GM10266 (cell line): ENCODE results near the gene ISLR2.

Experiments used
- DNase-seq: peaks from one replicate; pipeline ENCODE4 v3.0.0; 2012; ENCODE audit errors: extremely low spot score
- TF ChIP-seq, protein P1 (sequence below): IDR thresholded peaks from 2 replicates; pipeline ENCODE4 v1.5.1; 2012; ENCODE audit warnings: mild to moderate bottlenecking, low read depth; ENCODE audit not compliant: control insufficient read depth, insufficient read depth; ENCODE audit errors: missing control alignments

Gene ISLR2

DNA sequence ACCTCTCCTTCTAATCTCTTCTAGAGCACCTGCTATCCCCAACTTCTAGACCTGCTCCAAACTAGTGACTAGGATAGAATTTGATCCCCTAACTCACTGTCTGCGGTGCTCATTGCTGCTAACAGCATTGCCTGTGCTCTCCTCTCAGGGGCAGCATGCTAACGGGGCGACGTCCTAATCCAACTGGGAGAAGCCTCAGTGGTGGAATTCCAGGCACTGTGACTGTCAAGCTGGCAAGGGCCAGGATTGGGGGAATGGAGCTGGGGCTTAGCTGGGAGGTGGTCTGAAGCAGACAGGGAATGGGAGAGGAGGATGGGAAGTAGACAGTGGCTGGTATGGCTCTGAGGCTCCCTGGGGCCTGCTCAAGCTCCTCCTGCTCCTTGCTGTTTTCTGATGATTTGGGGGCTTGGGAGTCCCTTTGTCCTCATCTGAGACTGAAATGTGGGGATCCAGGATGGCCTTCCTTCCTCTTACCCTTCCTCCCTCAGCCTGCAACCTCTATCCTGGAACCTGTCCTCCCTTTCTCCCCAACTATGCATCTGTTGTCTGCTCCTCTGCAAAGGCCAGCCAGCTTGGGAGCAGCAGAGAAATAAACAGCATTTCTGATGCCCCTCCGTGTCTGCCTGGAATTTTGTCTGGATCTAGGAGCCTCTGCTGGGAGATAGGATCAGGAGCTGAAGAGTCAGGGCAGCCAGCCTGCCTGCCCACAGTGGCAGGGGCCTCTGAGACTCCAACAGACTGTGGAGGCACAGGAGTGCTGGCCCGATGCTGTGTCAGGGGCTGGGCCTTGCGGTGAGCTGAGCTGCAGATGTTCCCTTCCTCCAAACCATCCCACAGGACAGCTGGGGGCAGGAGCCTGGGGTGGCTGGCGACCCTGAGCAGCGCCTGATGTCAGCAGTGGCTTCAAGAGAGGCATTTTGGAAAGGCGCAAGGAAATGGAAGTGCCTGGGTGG, 46.2 kb downstream of the ISLR2 start:
- DNase-seq, result no peak

DNA sequence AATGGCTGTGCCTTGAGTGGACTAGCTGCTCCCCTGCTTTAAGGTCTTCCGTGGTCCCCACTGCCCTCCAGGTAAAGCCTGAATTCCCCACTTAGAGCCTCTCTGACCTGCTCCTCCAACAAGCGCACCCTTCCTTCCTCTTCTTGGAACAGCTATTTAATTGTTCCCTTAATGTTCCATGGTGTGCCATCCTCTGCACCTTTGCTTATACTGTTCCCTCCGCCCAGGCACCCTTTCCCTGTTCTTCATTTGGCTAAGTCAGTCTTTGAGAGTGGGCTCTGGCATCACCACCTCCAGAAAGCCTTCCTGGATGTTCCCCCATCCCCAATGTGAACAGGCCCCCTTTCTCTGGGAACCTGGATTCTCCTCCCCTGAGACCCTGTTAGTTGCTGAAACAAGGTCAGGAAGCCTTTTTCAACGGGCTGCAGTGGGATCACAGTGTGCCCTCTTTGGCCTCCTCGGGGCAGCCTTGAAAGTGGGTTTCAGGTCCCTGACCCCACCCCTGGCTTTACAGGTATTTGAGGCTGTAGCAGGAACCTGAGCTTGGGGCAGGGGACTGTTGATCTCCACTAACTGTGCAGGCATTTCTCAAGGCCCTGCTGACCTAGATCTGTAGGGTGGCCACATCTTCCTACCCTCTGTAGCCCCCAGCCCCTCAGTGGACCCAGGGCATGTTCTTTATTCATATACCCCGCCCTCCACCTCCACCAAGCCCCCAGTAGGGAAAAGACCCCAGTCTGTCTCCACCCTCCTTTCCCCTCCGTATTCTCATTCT, 48.1 kb downstream of the ISLR2 start:
- DNase-seq, result no peak
- TF ChIP-seq, protein P1, sequence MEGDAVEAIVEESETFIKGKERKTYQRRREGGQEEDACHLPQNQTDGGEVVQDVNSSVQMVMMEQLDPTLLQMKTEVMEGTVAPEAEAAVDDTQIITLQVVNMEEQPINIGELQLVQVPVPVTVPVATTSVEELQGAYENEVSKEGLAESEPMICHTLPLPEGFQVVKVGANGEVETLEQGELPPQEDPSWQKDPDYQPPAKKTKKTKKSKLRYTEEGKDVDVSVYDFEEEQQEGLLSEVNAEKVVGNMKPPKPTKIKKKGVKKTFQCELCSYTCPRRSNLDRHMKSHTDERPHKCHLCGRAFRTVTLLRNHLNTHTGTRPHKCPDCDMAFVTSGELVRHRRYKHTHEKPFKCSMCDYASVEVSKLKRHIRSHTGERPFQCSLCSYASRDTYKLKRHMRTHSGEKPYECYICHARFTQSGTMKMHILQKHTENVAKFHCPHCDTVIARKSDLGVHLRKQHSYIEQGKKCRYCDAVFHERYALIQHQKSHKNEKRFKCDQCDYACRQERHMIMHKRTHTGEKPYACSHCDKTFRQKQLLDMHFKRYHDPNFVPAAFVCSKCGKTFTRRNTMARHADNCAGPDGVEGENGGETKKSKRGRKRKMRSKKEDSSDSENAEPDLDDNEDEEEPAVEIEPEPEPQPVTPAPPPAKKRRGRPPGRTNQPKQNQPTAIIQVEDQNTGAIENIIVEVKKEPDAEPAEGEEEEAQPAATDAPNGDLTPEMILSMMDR, result no peak

More for the DNA sequence above, 46.2 kb downstream of the ISLR2 start:
- TF ChIP-seq, protein P1, result no peak

DNA sequence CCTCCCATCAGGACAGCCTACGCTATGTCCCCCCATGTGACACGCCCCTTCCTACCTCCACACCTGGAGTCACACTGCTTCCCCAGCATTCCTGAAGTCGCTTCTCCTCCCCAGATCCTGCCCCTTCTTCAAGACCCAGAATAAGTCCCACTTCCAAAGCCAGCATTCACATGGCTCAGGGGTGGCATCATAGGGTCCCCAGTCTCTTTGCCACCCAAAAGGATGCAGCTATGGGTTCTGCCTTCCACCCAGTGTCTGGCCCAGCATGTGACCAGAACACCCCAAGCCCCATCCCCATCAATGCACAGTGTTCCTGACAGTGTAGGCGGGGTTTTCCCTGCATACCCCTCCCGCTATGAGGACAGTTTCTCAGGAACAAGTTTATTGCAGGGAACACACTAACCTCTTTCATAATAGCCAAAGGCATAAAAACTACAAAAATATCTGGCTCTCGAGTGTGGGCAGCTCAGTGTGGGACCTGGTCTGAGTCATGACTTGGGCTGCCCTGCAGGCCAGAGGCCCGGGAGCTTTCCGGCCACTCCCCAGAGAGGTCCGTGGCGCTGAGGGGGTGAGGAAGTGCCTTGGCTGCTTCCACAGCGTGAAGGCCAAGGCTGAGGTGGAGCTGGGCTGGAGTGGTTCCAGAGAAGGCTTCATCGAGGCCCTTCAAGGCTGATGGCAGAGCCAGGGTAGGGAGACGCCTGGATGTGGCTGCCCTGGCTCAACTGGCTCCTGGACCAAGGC, 48.9 kb downstream of the ISLR2 start:
- no peak for DNase-seq
- TF ChIP-seq, protein P1, result no peak

DNA sequence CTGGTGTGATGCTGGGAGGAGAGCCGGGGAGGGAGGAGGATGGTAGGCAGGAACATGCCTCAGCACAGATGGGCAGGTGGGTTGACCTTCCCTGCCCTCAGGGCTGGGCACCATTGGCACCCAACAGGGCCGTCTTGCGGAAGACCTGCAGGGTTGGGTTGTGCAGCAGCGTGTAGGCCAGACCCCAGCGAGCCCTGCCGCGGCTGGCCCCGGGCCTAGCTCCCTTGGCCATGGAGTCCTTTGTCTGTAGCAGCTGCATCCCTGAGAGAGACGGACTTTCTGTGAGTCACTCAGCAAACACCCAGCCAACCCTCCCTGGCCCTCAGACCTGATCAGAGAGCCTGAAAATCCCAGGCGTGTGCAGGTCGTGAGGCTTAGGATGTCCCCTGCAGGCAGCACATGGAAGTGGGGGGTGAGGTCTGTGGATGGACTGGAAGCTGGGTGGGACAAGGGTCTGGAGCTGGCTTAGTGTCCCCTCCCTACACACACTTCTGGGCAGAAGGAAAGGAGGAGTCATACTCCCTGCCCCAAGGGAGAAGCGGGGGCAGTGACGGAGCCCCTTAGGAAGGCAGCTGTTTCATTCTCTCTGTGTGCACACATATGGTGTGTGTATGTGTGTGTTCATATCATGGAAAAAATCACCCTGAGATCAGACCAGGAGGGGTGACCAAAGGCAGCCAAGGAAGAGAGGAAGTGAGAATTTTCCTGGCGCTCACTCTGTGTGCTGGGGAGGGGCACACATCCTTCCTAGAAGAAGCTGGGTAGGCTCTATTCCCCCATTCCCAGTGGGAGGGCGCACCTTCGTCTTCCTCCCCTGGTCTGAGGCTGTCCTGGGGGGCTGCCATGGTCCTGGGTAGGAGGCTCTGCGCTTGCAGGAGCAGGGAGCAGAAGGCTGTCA, 49.8 kb downstream of the ISLR2 start:
- TF ChIP-seq, protein P1, result no peak
- DNase-seq, result no peak

DNA sequence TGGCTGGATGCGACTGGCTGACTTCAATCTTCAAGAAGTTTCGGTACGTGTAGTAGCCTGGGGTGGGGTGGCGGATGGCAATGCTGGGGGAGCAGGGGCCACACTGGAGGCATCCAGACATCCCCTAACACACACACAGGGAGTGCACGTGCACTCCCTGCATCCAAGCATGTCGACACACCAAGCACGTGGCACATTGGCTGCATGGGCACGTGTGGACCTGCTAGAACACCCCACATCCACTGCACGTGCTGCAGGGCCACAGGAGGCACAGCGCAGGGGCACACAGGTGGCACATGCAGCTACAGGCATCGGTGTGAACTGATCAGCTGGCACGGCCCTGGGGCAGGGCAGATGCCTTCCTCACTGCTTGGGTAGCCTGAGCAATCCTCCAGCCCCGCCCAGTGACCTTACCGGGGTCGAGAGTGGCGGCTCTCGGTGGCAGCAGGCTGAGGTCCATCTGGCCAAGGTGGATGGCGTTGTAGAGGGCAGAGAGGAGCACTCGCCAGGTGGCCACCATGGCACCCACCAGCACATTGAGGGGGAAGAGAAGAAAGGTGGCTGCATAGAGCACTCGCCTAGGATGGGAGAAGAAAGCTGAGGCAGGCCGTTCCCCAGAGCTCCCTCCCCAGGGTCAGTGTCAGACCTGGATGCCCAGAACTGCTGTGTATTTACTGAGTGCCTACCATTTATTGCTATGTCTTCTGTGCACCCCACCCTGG, 50.7 kb downstream of the ISLR2 start:
- TF ChIP-seq, protein P1, result no peak
- no peak for DNase-seq

DNA sequence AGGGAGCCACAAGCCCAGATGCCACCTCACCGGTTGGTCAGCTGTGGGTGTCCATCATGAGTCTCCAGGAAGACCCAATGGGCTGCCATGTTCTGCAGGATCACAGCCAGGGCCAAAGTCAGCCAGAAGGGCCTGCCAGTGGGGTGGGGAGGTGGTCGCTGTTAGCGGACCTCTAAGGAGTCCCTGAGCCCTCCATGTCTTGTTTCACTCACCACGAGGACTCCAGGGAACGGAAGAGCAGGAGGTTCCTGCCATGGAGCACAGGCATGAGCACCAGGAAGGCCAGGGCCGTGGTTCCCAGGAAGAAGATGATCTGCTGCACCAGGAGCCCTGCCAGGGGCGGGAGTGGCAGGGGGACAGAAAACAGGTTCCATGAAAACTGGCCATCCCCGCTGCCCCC, 51.7 kb downstream of the ISLR2 start:
- TF ChIP-seq, protein P1, result no peak
- DNase-seq, result no peak
